Measurements from ENCODE around the gene FYCO1. TPM values are rescaled to one million over a fixed set of nuclear protein-coding genes. Genes with fewer than 3 reads are reported as not detected.

FYCO1 gene
- total and polyA plus RNA-seq, 9 of the 15 experiments (the other 6 are each of a cell fraction or from before 2014, with no cell fraction given) = 2.1 to 13.8 (median 7.4) TPM

DNA sequence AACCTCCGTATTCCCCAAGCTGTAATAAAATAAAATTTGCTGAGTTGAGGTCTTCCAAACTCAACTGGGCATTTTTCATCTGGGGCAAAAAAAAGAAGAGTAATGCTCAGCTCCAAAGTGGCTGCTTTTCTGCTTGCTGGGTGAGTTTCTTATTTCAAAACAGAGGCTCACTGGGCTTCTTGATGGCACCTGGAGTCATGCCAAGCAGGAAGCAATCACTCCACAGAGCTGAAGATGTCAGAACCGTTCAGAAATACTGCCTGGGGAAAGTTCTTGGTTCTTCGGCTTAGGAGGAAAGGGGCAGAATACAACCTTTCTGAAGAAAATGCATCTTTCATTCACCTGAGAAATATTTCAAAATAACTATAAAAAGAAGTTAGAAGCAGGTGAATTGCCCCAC lies 105.2 kb downstream of the FYCO1 start:
- in situ Hi-C loops (cut with MboI) = no loop called here
- H3K4me3 ChIP-seq = no peak overlapping the region

More for the DNA sequence above, 105.2 kb downstream of the FYCO1 start:
- Histone ChIP-seq H4K20me1 (replicated peaks; ENCODE audit: control insufficient read depth, insufficient read depth, low read length) (no peaks in the 10 kb centered on the region), H3K9ac (ENCODE audit: insufficient read depth in 1 of 2, low read depth in 2 of 2, low read length in 2 of 2) (no peak overlapping the region), H3K27me3 (ENCODE audit: control insufficient read depth in 2 of 2, insufficient read depth in 2 of 2, low read length in 2 of 2) (peaks cover 7 to 11% of the 10 kb centered on the region in 2 experiments; a peak in 4 of 5 replicates), H3K36me3 (ENCODE audit: control insufficient read depth, insufficient read depth, low read length) (no peaks in the 10 kb centered on the region), H3K4me1 (replicated peaks in 1 of 2; ENCODE audit: control insufficient read depth in 2 of 2, insufficient read depth in 2 of 2, low read length in 2 of 2) (no peaks in the 10 kb centered on the region; a peak in 1 of 5 replicates), H3K9me3 (replicated peaks; ENCODE audit: control insufficient read depth, insufficient read depth, low read depth, low read length) (no peaks in the 10 kb centered on the region), H3K27ac (ENCODE audit: extremely low read depth, low read depth, low read length) (no peak overlapping the region), H3K4me2 (ENCODE audit: insufficient read depth, low read length) (no peak overlapping the region), H3K79me2 (ENCODE audit: control insufficient read depth, insufficient read depth, low read length) (no peaks in the 10 kb centered on the region), H2AFZ (ENCODE audit: low read depth, low read length) (no peak overlapping the region; the same call in 1 of the 2 replicates), H3K9me1 (ENCODE audit: control insufficient read depth, insufficient read depth, low read length) (no peaks in the 10 kb centered on the region)
- intact Hi-C loops (cut with micrococcal nuclease) = no loop called here
- ChIA-PET CTCF (ENCODE audit: low intra/inter-chr PET ratio) (no interaction called here), POLR2A (no interaction called here)
- DNase-seq (ENCODE audit: extremely low read depth in 1 of 4, low spot score in 3 of 4) (peak in 1 of 4 experiments; percentile 37), FAIRE-seq (no peak), ATAC-seq (no peak)
- TF ChIP-seq PBX2 (CRISPR knock-in tag; IDR thresholded peaks at IDR 0.05; ENCODE audit: low read depth) (no peak), PBX2 (tag; conservative IDR thresholded peaks at IDR 0.05; ENCODE audit: low read depth) (peak; percentile 58), NFIC (IDR thresholded peaks at IDR 0.05) (peak; percentile 78), TOE1 (IDR thresholded peaks at IDR 0.05; ENCODE audit: borderline replicate concordance) (no peak), TOE1 (CRISPR knock-in tag; IDR thresholded peaks at IDR 0.05; ENCODE audit: borderline replicate concordance, low read depth) (no peak), MEIS2 (IDR thresholded peaks at IDR 0.05; ENCODE audit: partially characterized antibody) (peak; percentile 47)
- WGBS (ENCODE audit: insufficient coverage, low coverage, missing lambda C conversion rate) = 22% methylated on average over 3 of the region's 3 CpGs
- BruUV-seq (replicated peaks) = no TSS peak

Data from K562 (cell line).